ENCODE measurements around the gene TMEM123.
"Not testable (repeated sequence)": the region's sequence is repeated elsewhere in the genome, so short reads cannot be mapped to it uniquely, and the experiment has no call there.

GRCh38 chr11:102444142-102444541 lies 8.4 kb downstream of the TMEM123 start:
- TF ChIP-seq CTCF, POLR2A, EP300 (IDR thresholded peaks at IDR 0.05): not testable (repeated sequence)

Measured in sigmoid colon (tissue), 4 donors.